ENCODE measurements around the gene TENM3. TPM values are rescaled to one million over a fixed set of nuclear protein-coding genes. Genes with fewer than 3 reads are reported as not detected.

Gene TENM3
- total and polyA plus RNA-seq, 2 experiments from 2014 or later = 16.1 to 70.9 TPM

DNA sequence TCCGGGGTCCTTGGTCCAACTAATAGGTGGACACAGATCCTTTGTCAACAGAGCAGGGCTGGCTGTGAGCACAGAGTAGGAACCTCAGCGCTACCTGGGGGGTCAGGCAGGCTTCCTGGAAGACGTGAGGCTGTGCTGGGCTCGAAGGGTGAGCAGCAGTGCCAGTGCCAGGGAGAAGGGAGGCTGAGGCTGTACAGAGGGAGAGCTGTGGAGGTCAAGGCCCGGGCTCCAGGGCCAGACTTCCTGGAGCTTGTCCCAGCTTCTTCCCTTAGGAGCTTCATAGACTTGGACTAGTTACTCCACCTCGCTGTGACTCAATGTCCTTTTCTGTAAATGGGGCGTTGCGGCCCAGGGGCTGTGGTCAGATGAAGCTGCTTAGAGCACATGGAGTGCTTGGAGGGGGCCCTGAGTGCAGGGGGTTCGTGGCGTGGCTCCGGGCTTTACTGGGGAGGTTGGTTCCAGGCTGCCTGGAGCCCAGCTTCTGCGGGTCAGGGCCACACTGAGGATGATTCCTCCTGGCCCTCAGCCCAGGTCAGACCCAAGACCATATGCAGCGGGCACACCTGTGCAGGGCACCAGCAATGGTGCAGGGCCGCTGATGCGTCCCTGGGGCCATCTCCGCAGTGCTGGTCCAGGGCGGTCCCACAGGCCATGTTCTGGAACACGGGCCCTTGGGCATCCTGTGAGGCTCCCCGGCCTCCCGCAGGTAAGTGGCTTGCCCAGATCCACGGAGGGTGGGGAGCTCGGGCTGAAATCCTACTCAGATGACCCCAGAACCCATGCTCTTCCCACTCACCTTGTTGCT is 575.9 kb downstream of the TENM3 start:
- H3K9me3 ChIP-seq (ENCODE audit: low read depth) = no peaks in the 10 kb centered on the region
- no peaks in the 10 kb centered on the region for H3K79me2 ChIP-seq
- WGBS (ENCODE audit: low lambda C conversion rate, missing lambda C conversion rate) = 94% methylated on average over 21 of the region's 22 CpGs
- no peak overlapping the region for H3K4me2 ChIP-seq
- no peak overlapping the region for H2AFZ ChIP-seq
- no peak for DNase-seq (ENCODE audit: low spot score)
- H3K4me3 ChIP-seq = no peak overlapping the region
- H3K4me1 ChIP-seq (ENCODE audit: insufficient read depth) = no peaks in the 10 kb centered on the region
- H3K27ac ChIP-seq = no peak overlapping the region
- no peaks in the 10 kb centered on the region for H3K9me2 ChIP-seq (replicated peaks; ENCODE audit: insufficient read depth)
- H3K36me3 ChIP-seq (replicated peaks; ENCODE audit: insufficient read depth, low read depth) = no peaks in the 10 kb centered on the region
- no peaks in the 10 kb centered on the region for H3K27me3 ChIP-seq
- H4K20me1 ChIP-seq (ENCODE audit: insufficient read depth, poor library complexity, severe bottlenecking) = no peaks in the 10 kb centered on the region
- no peak for TF ChIP-seq EZH2 (IDR thresholded peaks at IDR 0.05; ENCODE audit: borderline replicate concordance)
- no peak for TF ChIP-seq CTCF (IDR thresholded peaks at IDR 0.05; ENCODE audit: poor library complexity)
- TF ChIP-seq EZH2phosphoT487 (IDR thresholded peaks at IDR 0.05; ENCODE audit: low read depth, severe bottlenecking, unreplicated experiment) = no peak

DNA sequence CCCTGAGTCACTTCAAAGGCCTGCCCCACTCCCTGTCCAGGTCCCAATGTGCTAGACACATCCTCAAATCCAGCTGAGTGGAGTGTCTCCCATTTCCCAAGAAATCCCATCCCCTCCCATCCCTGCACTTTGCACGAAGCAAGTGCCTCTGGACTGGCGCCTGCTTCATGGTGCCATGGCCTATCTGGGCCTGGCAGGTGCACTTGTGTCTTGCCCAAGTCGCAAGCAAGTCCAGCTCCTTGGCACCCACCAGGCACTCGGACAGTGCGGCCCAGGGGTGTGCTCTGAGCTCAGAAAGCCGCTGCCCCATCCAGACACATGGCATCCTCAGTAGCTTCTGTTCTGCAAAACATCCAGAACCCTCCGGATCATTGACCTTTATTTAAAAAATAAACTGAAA is 576.5 kb downstream of the TENM3 start:
- WGBS (ENCODE audit: low lambda C conversion rate, missing lambda C conversion rate) = 98% methylated on average over 7 of the region's 7 CpGs
- TF ChIP-seq CTCF (IDR thresholded peaks at IDR 0.05; ENCODE audit: poor library complexity) = no peak
- TF ChIP-seq EZH2 (IDR thresholded peaks at IDR 0.05; ENCODE audit: borderline replicate concordance) = no peak
- no peak for TF ChIP-seq EZH2phosphoT487 (IDR thresholded peaks at IDR 0.05; ENCODE audit: low read depth, severe bottlenecking, unreplicated experiment)
- no peaks in the 10 kb centered on the region for H3K27me3 ChIP-seq
- H3K4me1 ChIP-seq (ENCODE audit: insufficient read depth) = no peaks in the 10 kb centered on the region
- H3K36me3 ChIP-seq (replicated peaks; ENCODE audit: insufficient read depth, low read depth) = no peaks in the 10 kb centered on the region
- H3K9me3 ChIP-seq (ENCODE audit: low read depth) = no peaks in the 10 kb centered on the region
- no peak overlapping the region for H2AFZ ChIP-seq
- no peaks in the 10 kb centered on the region for H4K20me1 ChIP-seq (ENCODE audit: insufficient read depth, poor library complexity, severe bottlenecking)
- H3K4me2 ChIP-seq = no peak overlapping the region
- H3K9me2 ChIP-seq (replicated peaks; ENCODE audit: insufficient read depth) = no peaks in the 10 kb centered on the region
- DNase-seq (ENCODE audit: low spot score) = no peak
- no peaks in the 10 kb centered on the region for H3K79me2 ChIP-seq
- no peak overlapping the region for H3K4me3 ChIP-seq
- no peak overlapping the region for H3K27ac ChIP-seq

GRCh38 chr4:182822554-182822953 is 579.4 kb downstream of the TENM3 start:
- Histone ChIP-seq H3K27ac (no peak overlapping the region), H2AFZ (no peak overlapping the region), H3K4me3 (no peak overlapping the region), H3K79me2 (no peaks in the 10 kb centered on the region), H4K20me1 (ENCODE audit: insufficient read depth, poor library complexity, severe bottlenecking) (no peaks in the 10 kb centered on the region), H3K4me1 (ENCODE audit: insufficient read depth) (no peaks in the 10 kb centered on the region), H3K9me3 (ENCODE audit: low read depth) (no peaks in the 10 kb centered on the region), H3K4me2 (no peak overlapping the region), H3K27me3 (no peaks in the 10 kb centered on the region), H3K36me3 (replicated peaks; ENCODE audit: insufficient read depth, low read depth) (no peaks in the 10 kb centered on the region), H3K9me2 (replicated peaks; ENCODE audit: insufficient read depth) (no peaks in the 10 kb centered on the region)
- DNase-seq (ENCODE audit: low spot score) = no peak
- 96% methylated on average over 11 of the region's 11 CpGs for WGBS (ENCODE audit: low lambda C conversion rate, missing lambda C conversion rate)
- TF ChIP-seq CTCF (IDR thresholded peaks at IDR 0.05; ENCODE audit: poor library complexity) (no peak), EZH2 (IDR thresholded peaks at IDR 0.05; ENCODE audit: borderline replicate concordance) (no peak), EZH2phosphoT487 (IDR thresholded peaks at IDR 0.05; ENCODE audit: low read depth, severe bottlenecking, unreplicated experiment) (no peak)

Measured in hepatocyte (in vitro differentiated cells).